GM23338 (cell line): Measurements from ENCODE around the gene GJD2.

Experiments
- CREB1 ChIP-seq: fragments of 250-450 bp; sonication (Bioruptor Pico); IDR thresholded peaks from 2 replicates; pipeline ENCODE4 v1.5.0; 2020; ENCODE audit warnings: low read depth, mild to moderate bottlenecking, moderate library complexity
- CTCF ChIP-seq, 2 experiments: fragments of 200-600 bp in 1 of 2; sonication (generic) in 1 of 2; conservative IDR thresholded peaks; 2 replicates each; pipeline versions ENCODE4 v1.5.1 to v1.6.1; 2016 to 2017; ENCODE audit warnings: antibody characterized with exemption in 2 of 2, low read depth in 2 of 2, mild to moderate bottlenecking in 2 of 2, moderate library complexity in 1 of 2
- EZH2 ChIP-seq: fragments of 200-600 bp; sonication (generic); IDR thresholded peaks from one replicate; pipeline ENCODE4 v1.8.0; 2017; ENCODE audit warnings: antibody characterized with exemption, mild to moderate bottlenecking, low read depth; ENCODE audit not compliant: unreplicated experiment
- EZH2phosphoT487 ChIP-seq: fragments of 200-600 bp; sonication (generic); IDR thresholded peaks from one replicate; pipeline ENCODE4 v1.8.1; 2018; ENCODE audit warnings: antibody characterized with exemption; ENCODE audit not compliant: unreplicated experiment
- JUNB ChIP-seq: IDR thresholded peaks from one replicate; pipeline ENCODE4 v1.6.1; 2016; ENCODE audit warnings: antibody characterized with exemption; ENCODE audit not compliant: unreplicated experiment
- POLR2AphosphoS5 ChIP-seq: IDR thresholded peaks from 2 replicates; pipeline ENCODE4 v1.6.1; 2016; ENCODE audit warnings: antibody characterized with exemption, low read depth
- REST ChIP-seq: IDR thresholded peaks from one replicate; pipeline ENCODE4 v1.6.1; 2018; ENCODE audit warnings: antibody characterized with exemption; ENCODE audit not compliant: unreplicated experiment
- ZNF331 ChIP-seq: fragments of 250-450 bp; sonication (Bioruptor Pico); IDR thresholded peaks from 2 replicates; pipeline ENCODE4 v1.5.0; 2020; ENCODE audit warnings: low read depth, mild to moderate bottlenecking, moderate library complexity
- ZNF462 ChIP-seq: fragments of 250-450 bp; sonication (Bioruptor Pico); IDR thresholded peaks from 2 replicates; pipeline ENCODE4 v1.5.0; 2020; ENCODE audit warnings: mild to moderate bottlenecking, moderate library complexity

GRCh38 chr15:34717729-34718128 lies 37.1 kb downstream of the GJD2 start:
- TF ChIP-seq CTCF (conservative IDR thresholded peaks at IDR 0.05; ENCODE audit: low read depth in 2 of 2), result no peak
- no peak for TF ChIP-seq POLR2AphosphoS5
- no peak for TF ChIP-seq EZH2phosphoT487
- no peak for TF ChIP-seq EZH2
- no peak for TF ChIP-seq ZNF462 (CRISPR knock-in tag)
- no peak for TF ChIP-seq CREB1 (CRISPR knock-in tag)
- TF ChIP-seq ZNF331 (CRISPR knock-in tag), result no peak
- TF ChIP-seq JUNB, result no peak
- TF ChIP-seq REST, result no peak
